K562 (cell line): ENCODE measurements around the gene NAA15. TPM values are rescaled to one million over a fixed set of nuclear protein-coding genes. Genes with fewer than 3 reads are reported as not detected.
A peak's percentile ranks its signal among the peaks of the same experiment; 100 is the strongest.

Experiments
- CBX8 ChIP-seq: fragments of 200-600 bp; sonication (generic); IDR thresholded peaks from 2 replicates; pipeline ENCODE4 v1.6.1; 2012; ENCODE audit warnings: borderline replicate concordance, mixed run types, low read depth, mild to moderate bottlenecking, moderate library complexity, mixed read lengths, low read length, control low read depth, inconsistent platforms; ENCODE audit not compliant: poor library complexity, severe bottlenecking; ENCODE audit errors: extremely low read depth
- DIDO1 ChIP-seq: fragments of 450-650 bp; IDR thresholded peaks from 2 replicates; pipeline ENCODE4 v1.6.1; 2016; ENCODE audit warnings: low read depth, missing biosample characterization, missing genetic modification characterization
- EGR1 ChIP-seq: fragments of 450-650 bp; conservative IDR thresholded peaks from 2 replicates; pipeline ENCODE4 v1.6.1; 2017; ENCODE audit warnings: mild to moderate bottlenecking
- ERF ChIP-seq: fragments of 450-650 bp; formaldehyde crosslinking; IDR thresholded peaks from 2 replicates; pipeline ENCODE4 v1.4.0; 2020; ENCODE audit warnings: mild to moderate bottlenecking, mixed read lengths
- MAFK ChIP-seq: IDR thresholded peaks from 2 replicates; pipeline ENCODE4 v1.6.1; 2011; ENCODE audit warnings: low read length, improper control_type of control experiment
- MYNN ChIP-seq, 2 experiments: sonication (generic); formaldehyde crosslinking in 1 of 2; IDR thresholded peaks; 2 replicates each; pipeline versions ENCODE4 v1.5.0 to v1.6.1; 2016 to 2020; ENCODE audit warnings: antibody characterized with exemption in 1 of 2, missing genetic modification reagents in 1 of 2
- POLR2AphosphoS5 ChIP-seq: IDR thresholded peaks from 2 replicates; pipeline ENCODE4 v1.6.1; 2011; ENCODE audit warnings: mild to moderate bottlenecking, low read depth, low read length, moderate library complexity; ENCODE audit not compliant: control insufficient read depth, insufficient read depth
- ZFX ChIP-seq: sonication (generic); formaldehyde crosslinking; IDR thresholded peaks from 2 replicates; pipeline ENCODE4 v1.8.0; 2022; ENCODE audit warnings: mild to moderate bottlenecking, missing genetic modification reagents, moderate library complexity
- ZNF324 ChIP-seq: fragments of 250-450 bp; sonication (Bioruptor Pico); IDR thresholded peaks from 2 replicates; pipeline ENCODE4 v1.4.0; 2020; ENCODE audit warnings: mild to moderate bottlenecking
- ZNF354B ChIP-seq: fragments of 250-450 bp; sonication (Bioruptor Pico); IDR thresholded peaks from 2 replicates; pipeline ENCODE4 v1.4.0; 2020
- polyA plus RNA-seq, 8 experiments: library from polyadenylated mRNA; depleted of rRNA in 4 of 8; stranded (reverse) in 5 of 8; unstranded in 3 of 8; fragments of >200 nt; fragmentation: Nextera tagmentation in 2 of 8; fragmentation: Illumina TruSeq in 1 of 8; extraction: Ambion mirVana in 2 of 8; extraction: Trizol in 1 of 8; gene quantifications; 2 replicates each; pipeline versions ENCODE4 v1.2.1 to v1.2.3, GENCODE V29; 2011 to 2014; ENCODE audit warnings: inconsistent platforms in 1 of 8, missing spikeins in 1 of 8
- total RNA-seq, 7 experiments: library from RNA; depleted of rRNA in 6 of 7; stranded (reverse); fragments of >200 nt in 6 of 7; fragmentation: Illumina TruSeq in 2 of 7; extraction: Trizol in 2 of 7; gene quantifications; 2 replicates each; pipeline versions ENCODE4 v1.2.1 to v1.2.3, GENCODE V29; 2011 to 2021; ENCODE audit warnings: low replicate concordance in 1 of 7
- TF ChIP-seq, protein P1 (sequence below): sonication (generic); formaldehyde crosslinking; IDR thresholded peaks from 2 replicates; pipeline ENCODE4 v1.8.0; 2022; ENCODE audit warnings: missing genetic modification reagents, mild to moderate bottlenecking, moderate library complexity, borderline replicate concordance
- TF ChIP-seq, protein P2 (sequence below): fragments of 450-650 bp; IDR thresholded peaks from 2 replicates; pipeline ENCODE4 v1.6.1; 2016; ENCODE audit warnings: borderline replicate concordance
- TF ChIP-seq, protein P3 (sequence below), 2 experiments: fragments of 450-650 bp; IDR thresholded peaks; 2 replicates each; pipeline ENCODE4 v1.6.1; 2016

NAA15 gene
- total and polyA plus RNA-seq, 9 of the 15 experiments (the other 6 are each of a cell fraction or from before 2014, with no cell fraction given) = 37.8 to 117 (median 63.2) TPM

DNA sequence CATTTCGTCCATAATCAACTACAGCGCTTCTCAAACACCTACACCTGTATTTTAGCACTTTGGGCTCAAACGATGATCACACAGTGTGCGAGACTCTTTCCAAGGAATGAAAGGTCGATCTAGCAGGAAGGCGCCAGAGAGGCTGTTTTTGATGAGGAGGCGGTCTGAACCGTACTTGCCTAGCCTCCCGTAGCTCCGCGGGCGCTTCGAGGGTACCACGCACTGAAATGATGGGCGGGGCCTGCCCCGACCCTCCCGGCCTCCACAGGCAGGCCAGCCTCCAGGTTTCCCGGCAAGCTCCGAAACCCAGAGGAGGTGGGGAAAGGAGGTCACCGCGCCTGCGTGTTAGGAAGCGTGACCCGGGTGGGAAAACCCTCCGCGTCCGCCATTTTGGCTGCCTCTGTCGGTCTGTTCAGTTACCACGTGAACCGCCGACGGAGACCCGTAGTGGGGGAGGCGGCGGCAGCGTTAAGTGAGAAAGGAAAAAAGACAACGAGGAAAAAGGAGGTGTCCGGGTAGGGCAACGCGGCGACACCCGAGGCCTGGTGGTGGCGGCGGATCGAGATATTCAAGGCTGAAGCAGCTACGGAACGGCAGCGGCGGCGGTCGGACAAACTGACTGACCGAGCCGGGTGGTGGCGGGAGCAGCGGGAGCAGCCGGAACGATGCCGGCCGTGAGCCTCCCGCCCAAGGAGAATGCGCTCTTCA, at the start of gene NAA15 (continued):
- TF ChIP-seq, protein P1, sequence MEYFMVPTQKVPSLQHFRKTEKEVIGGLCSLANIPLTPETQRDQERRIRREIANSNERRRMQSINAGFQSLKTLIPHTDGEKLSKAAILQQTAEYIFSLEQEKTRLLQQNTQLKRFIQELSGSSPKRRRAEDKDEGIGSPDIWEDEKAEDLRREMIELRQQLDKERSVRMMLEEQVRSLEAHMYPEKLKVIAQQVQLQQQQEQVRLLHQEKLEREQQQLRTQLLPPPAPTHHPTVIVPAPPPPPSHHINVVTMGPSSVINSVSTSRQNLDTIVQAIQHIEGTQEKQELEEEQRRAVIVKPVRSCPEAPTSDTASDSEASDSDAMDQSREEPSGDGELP = peak; percentile 87; the same call in 1 of the 2 replicates
- TF ChIP-seq, protein P2, sequence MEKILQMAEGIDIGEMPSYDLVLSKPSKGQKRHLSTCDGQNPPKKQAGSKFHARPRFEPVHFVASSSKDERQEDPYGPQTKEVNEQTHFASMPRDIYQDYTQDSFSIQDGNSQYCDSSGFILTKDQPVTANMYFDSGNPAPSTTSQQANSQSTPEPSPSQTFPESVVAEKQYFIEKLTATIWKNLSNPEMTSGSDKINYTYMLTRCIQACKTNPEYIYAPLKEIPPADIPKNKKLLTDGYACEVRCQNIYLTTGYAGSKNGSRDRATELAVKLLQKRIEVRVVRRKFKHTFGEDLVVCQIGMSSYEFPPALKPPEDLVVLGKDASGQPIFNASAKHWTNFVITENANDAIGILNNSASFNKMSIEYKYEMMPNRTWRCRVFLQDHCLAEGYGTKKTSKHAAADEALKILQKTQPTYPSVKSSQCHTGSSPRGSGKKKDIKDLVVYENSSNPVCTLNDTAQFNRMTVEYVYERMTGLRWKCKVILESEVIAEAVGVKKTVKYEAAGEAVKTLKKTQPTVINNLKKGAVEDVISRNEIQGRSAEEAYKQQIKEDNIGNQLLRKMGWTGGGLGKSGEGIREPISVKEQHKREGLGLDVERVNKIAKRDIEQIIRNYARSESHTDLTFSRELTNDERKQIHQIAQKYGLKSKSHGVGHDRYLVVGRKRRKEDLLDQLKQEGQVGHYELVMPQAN = peak; percentile 98
- TF ChIP-seq POLR2AphosphoS5 = peak; percentile 79
- TF ChIP-seq CBX8 = no peak
- TF ChIP-seq ERF (CRISPR knock-in tag) = no peak
- peak; percentile 41; the same call in 1 of the 2 replicates for TF ChIP-seq EGR1
- TF ChIP-seq MAFK = no peak
- TF ChIP-seq ZNF354B (CRISPR knock-in tag) = no peak
- TF ChIP-seq DIDO1 = 0 out of 2 replicates have a peak, but pooled peaks have one; percentile 48
- no peak for TF ChIP-seq ZNF324
- peak; percentile 38 for TF ChIP-seq MYNN (IDR thresholded peaks at IDR 0.05)
- TF ChIP-seq MYNN (CRISPR knock-in tag; IDR thresholded peaks at IDR 0.05) = no peak
- no peak; the same call in 1 of the 2 replicates for TF ChIP-seq ZFX (CRISPR knock-in tag)
- TF ChIP-seq, protein P3, sequence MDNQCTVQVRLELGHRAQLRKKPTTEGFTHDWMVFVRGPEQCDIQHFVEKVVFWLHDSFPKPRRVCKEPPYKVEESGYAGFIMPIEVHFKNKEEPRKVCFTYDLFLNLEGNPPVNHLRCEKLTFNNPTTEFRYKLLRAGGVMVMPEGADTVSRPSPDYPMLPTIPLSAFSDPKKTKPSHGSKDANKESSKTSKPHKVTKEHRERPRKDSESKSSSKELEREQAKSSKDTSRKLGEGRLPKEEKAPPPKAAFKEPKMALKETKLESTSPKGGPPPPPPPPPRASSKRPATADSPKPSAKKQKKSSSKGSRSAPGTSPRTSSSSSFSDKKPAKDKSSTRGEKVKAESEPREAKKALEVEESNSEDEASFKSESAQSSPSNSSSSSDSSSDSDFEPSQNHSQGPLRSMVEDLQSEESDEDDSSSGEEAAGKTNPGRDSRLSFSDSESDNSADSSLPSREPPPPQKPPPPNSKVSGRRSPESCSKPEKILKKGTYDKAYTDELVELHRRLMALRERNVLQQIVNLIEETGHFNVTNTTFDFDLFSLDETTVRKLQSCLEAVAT (IDR thresholded peaks at IDR 0.05) = peak; percentile 23 to 89
- TF ChIP-seq, all 486 proteins: peak for 130
